Memory B cell (primary cell): ENCODE data around the gene NPLOC4.

Experiments
- ATAC-seq: fragments of 150-1000 bp; cut with Tn5 transposase; 2 replicates; pipeline ENCODE4 v1.10.0; 2021; ENCODE audit warnings: low read depth, mild to moderate bottlenecking, moderate library complexity
- DNase-seq, 2 donors: peaks; one replicate each; pipeline ENCODE4 v3.0.0; 2022; ENCODE audit warnings: low spot score in 2 of 2
- H3K27ac Mint-ChIP-seq: one replicate; pipeline ENCODE4 v1.8.0; 2022; ENCODE audit warnings: mild to moderate bottlenecking, moderate library complexity, mixed read lengths
- H3K27me3 Mint-ChIP-seq: one replicate; pipeline ENCODE4 v1.8.0; 2022; ENCODE audit warnings: mixed read lengths
- H3K36me3 Mint-ChIP-seq: one replicate; pipeline ENCODE4 v1.8.0; 2022; ENCODE audit warnings: mild to moderate bottlenecking, mixed read lengths
- H3K4me1 Mint-ChIP-seq: one replicate; pipeline ENCODE4 v1.8.0; 2022; ENCODE audit warnings: mixed read lengths
- H3K4me3 Mint-ChIP-seq: one replicate; pipeline ENCODE4 v1.8.0; 2022; ENCODE audit warnings: mild to moderate bottlenecking, moderate library complexity, mixed read lengths
- H3K9me3 Mint-ChIP-seq: one replicate; pipeline ENCODE4 v1.8.0; 2022; ENCODE audit warnings: mixed read lengths

The NPLOC4 gene

GRCh38 chr17:81523402-81524038, 113.4 kb downstream of the NPLOC4 start:
- H3K9me3 Mint-ChIP-seq = no peaks in the 10 kb centered on the region
- ATAC-seq = no peak

GRCh38 chr17:81522491-81523401, 114.2 kb downstream of the NPLOC4 start:
- ATAC-seq (no peak), DNase-seq (no peak)
- Mint-ChIP-seq H3K36me3 (no peaks in the 10 kb centered on the region), H3K9me3 (no peaks in the 10 kb centered on the region), H3K4me3 (no peak overlapping the region), H3K27ac (no peak overlapping the region), H3K4me1 (peaks cover 13% of the 10 kb centered on the region), H3K27me3 (peaks cover 6% of the 10 kb centered on the region)

More at GRCh38 chr17:81523402-81524038, 113.4 kb downstream of the NPLOC4 start:
- Mint-ChIP-seq H3K27ac (no peak overlapping the region), H3K4me3 (no peak overlapping the region), H3K27me3 (peaks cover 6% of the 10 kb centered on the region), H3K36me3 (no peaks in the 10 kb centered on the region), H3K4me1 (peaks cover 8% of the 10 kb centered on the region)
- no peak for DNase-seq

GRCh38 chr17:81520021-81520901, 116.7 kb downstream of the NPLOC4 start:
- DNase-seq = no peak
- no peak for ATAC-seq
- peak overlapping the region; percentile 85 for H3K4me3 Mint-ChIP-seq
- no peak overlapping the region for H3K27ac Mint-ChIP-seq
- peaks cover 26% of the 10 kb centered on the region for H3K4me1 Mint-ChIP-seq
- H3K36me3 Mint-ChIP-seq = no peaks in the 10 kb centered on the region
- no peaks in the 10 kb centered on the region for H3K9me3 Mint-ChIP-seq
- H3K27me3 Mint-ChIP-seq = peaks cover 1% of the 10 kb centered on the region

GRCh38 chr17:81519284-81520020, 117.5 kb downstream of the NPLOC4 start:
- H3K27ac Mint-ChIP-seq = peak overlapping the region; percentile 24
- H3K9me3 Mint-ChIP-seq = no peaks in the 10 kb centered on the region
- H3K27me3 Mint-ChIP-seq = no peaks in the 10 kb centered on the region
- DNase-seq (peak; percentile 72 to 73), ATAC-seq (peak; percentile 43)
- H3K4me3 Mint-ChIP-seq = peak overlapping the region; percentile 85
- H3K4me1 Mint-ChIP-seq = peaks cover 24% of the 10 kb centered on the region
- H3K36me3 Mint-ChIP-seq = no peaks in the 10 kb centered on the region

GRCh38 chr17:81518785-81519283, 118.1 kb downstream of the NPLOC4 start:
- Mint-ChIP-seq H3K27me3 (no peaks in the 10 kb centered on the region), H3K9me3 (no peaks in the 10 kb centered on the region), H3K27ac (peak overlapping the region; percentile 95), H3K4me3 (peak overlapping the region; percentile 85), H3K36me3 (no peaks in the 10 kb centered on the region), H3K4me1 (peaks cover 24% of the 10 kb centered on the region)
- ATAC-seq (no peak), DNase-seq (peak in 1 of 2 donors; percentile 50)

- no peaks in the 10 kb centered on the region for H3K27me3 Mint-ChIP-seq
- H3K36me3 Mint-ChIP-seq = no peaks in the 10 kb centered on the region
- DNase-seq (peak in 1 of 2 donors; percentile 45), ATAC-seq (no peak)
- peaks cover 30% of the 10 kb centered on the region for H3K4me1 Mint-ChIP-seq
- peak overlapping the region; percentile 95 for H3K27ac Mint-ChIP-seq
- peak overlapping the region; percentile 85 for H3K4me3 Mint-ChIP-seq
- no peaks in the 10 kb centered on the region for H3K9me3 Mint-ChIP-seq
These were observed 118.7 kb downstream of the NPLOC4 start for GRCh38 chr17:81518113-81518784.

GRCh38 chr17:81517339-81518112, 119.4 kb downstream of the NPLOC4 start:
- peaks cover 30% of the 10 kb centered on the region for H3K4me1 Mint-ChIP-seq
- peak; percentile 60 for ATAC-seq

GRCh38 chr17:81517009-81517338, 119.9 kb downstream of the NPLOC4 start:
- Mint-ChIP-seq H3K27ac (peak overlapping the region; percentile 95), H3K27me3 (no peaks in the 10 kb centered on the region), H3K9me3 (no peaks in the 10 kb centered on the region), H3K36me3 (peaks cover 3% of the 10 kb centered on the region), H3K4me1 (peaks cover 30% of the 10 kb centered on the region), H3K4me3 (peak overlapping the region; percentile 85)
- no peak for DNase-seq
- ATAC-seq = no peak

More at GRCh38 chr17:81517339-81518112, 119.4 kb downstream of the NPLOC4 start:
- peak overlapping the region; percentile 95 for H3K27ac Mint-ChIP-seq
- DNase-seq = peak; percentile 69 to 78
- peak overlapping the region; percentile 85 for H3K4me3 Mint-ChIP-seq
- no peaks in the 10 kb centered on the region for H3K36me3 Mint-ChIP-seq
- no peaks in the 10 kb centered on the region for H3K9me3 Mint-ChIP-seq
- H3K27me3 Mint-ChIP-seq = no peaks in the 10 kb centered on the region

GRCh38 chr17:81516439-81516838, 120.5 kb downstream of the NPLOC4 start:
- H3K4me1 Mint-ChIP-seq = peaks cover 35% of the 10 kb centered on the region
- H3K4me3 Mint-ChIP-seq = peak overlapping the region; percentile 85
- peaks cover 8% of the 10 kb centered on the region for H3K36me3 Mint-ChIP-seq
- H3K27me3 Mint-ChIP-seq = no peaks in the 10 kb centered on the region
- H3K27ac Mint-ChIP-seq = peak overlapping the region; percentile 95
- ATAC-seq (no peak), DNase-seq (no peak)
- H3K9me3 Mint-ChIP-seq = no peaks in the 10 kb centered on the region

- H3K36me3 Mint-ChIP-seq = peaks cover 16% of the 10 kb centered on the region
- ATAC-seq (no peak), DNase-seq (no peak)
- no peaks in the 10 kb centered on the region for H3K27me3 Mint-ChIP-seq
- peak overlapping the region; percentile 95 for H3K27ac Mint-ChIP-seq
- H3K4me1 Mint-ChIP-seq = peaks cover 40% of the 10 kb centered on the region
- no peaks in the 10 kb centered on the region for H3K9me3 Mint-ChIP-seq
- peak overlapping the region; percentile 85 for H3K4me3 Mint-ChIP-seq
These were observed 121.3 kb downstream of the NPLOC4 start for GRCh38 chr17:81515530-81516041.

GRCh38 chr17:81514739-81515529, 122.0 kb downstream of the NPLOC4 start:
- peaks cover 22% of the 10 kb centered on the region for H3K36me3 Mint-ChIP-seq
- peak overlapping the region; percentile 95 for H3K27ac Mint-ChIP-seq
- no peaks in the 10 kb centered on the region for H3K9me3 Mint-ChIP-seq
- peaks cover 41% of the 10 kb centered on the region for H3K4me1 Mint-ChIP-seq
- ATAC-seq (peak; percentile 9), DNase-seq (peak; percentile 44 to 58)
- peak overlapping the region; percentile 85 for H3K4me3 Mint-ChIP-seq
- H3K27me3 Mint-ChIP-seq = no peaks in the 10 kb centered on the region
